OCI-M1 (cell line): ENCODE measurements around the gene SUGCT.

Experiments used
- DNase-seq: peaks from one replicate; lab custom pipeline; 2025; lab: John Stamatoyannopoulos, UW

SUGCT gene

GRCh38 chr7:40874756-40875155, 740.0 kb downstream of the SUGCT start:
- no peak for DNase-seq

- no peak for DNase-seq
Observed at GRCh38 chr7:40876601-40877000, 741.8 kb downstream of the SUGCT start.

- no peak for DNase-seq
Observed at GRCh38 chr7:40879941-40880543, 745.2 kb downstream of the SUGCT start.

- DNase-seq = no peak
Observed at GRCh38 chr7:40880581-40880980, 745.8 kb downstream of the SUGCT start.

- no peak for DNase-seq
Observed at GRCh38 chr7:40881405-40881926, 746.7 kb downstream of the SUGCT start.

- no peak for DNase-seq
Observed at GRCh38 chr7:40882071-40882658, 747.4 kb downstream of the SUGCT start.

GRCh38 chr7:40883826-40884225, 749.0 kb downstream of the SUGCT start:
- no peak for DNase-seq

- DNase-seq = no peak
Observed at GRCh38 chr7:40884241-40884640, 749.4 kb downstream of the SUGCT start.

- no peak for DNase-seq
Observed at GRCh38 chr7:40885503-40885902, 750.7 kb downstream of the SUGCT start.

GRCh38 chr7:40887099-40887498, 752.3 kb downstream of the SUGCT start:
- no peak for DNase-seq

GRCh38 chr7:40888499-40888898, 753.7 kb downstream of the SUGCT start:
- DNase-seq = no peak

- DNase-seq = no peak
Observed at GRCh38 chr7:40889099-40889498, 754.3 kb downstream of the SUGCT start.

- DNase-seq = no peak
Observed at GRCh38 chr7:40889539-40889938, 754.7 kb downstream of the SUGCT start.

- DNase-seq = no peak
Observed at GRCh38 chr7:40890088-40890692, 755.4 kb downstream of the SUGCT start.

- DNase-seq = no peak
Observed at GRCh38 chr7:40891232-40891631, 756.4 kb downstream of the SUGCT start.

- no peak for DNase-seq
Observed at GRCh38 chr7:40899151-40899550, 764.3 kb downstream of the SUGCT start.

- DNase-seq = no peak
Observed at GRCh38 chr7:40899636-40900507, 765.1 kb downstream of the SUGCT start.

GRCh38 chr7:40903872-40904271, 769.1 kb downstream of the SUGCT start:
- no peak for DNase-seq

GRCh38 chr7:40907286-40907685, 772.5 kb downstream of the SUGCT start:
- DNase-seq = no peak

- DNase-seq = no peak
Observed at GRCh38 chr7:40909346-40909980, 774.7 kb downstream of the SUGCT start.
